Measurements from ENCODE around the gene BACH2.

DNA sequence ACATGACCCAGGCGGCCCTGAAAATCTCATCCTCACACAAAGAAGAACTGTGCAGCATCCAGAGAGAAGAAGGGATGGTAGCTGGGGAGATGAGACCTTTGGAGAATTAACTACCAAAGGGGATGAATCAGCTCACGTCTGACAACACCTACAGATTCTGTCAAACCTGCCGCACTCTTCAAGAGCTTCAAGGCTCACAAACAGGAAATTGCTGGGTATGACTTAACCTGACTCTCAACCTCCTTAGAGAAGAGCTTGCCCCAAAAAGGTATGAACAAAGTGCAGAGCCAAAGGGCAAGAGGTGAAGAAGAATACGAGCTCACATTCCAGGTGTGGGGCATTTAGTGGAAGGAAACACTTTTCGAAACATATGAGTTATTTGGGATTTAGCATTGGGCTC lies 139.8 kb downstream of the BACH2 start:
- no peak for TF ChIP-seq POLR2AphosphoS5 (IDR thresholded peaks at IDR 0.05)
- TF ChIP-seq, protein P1, sequence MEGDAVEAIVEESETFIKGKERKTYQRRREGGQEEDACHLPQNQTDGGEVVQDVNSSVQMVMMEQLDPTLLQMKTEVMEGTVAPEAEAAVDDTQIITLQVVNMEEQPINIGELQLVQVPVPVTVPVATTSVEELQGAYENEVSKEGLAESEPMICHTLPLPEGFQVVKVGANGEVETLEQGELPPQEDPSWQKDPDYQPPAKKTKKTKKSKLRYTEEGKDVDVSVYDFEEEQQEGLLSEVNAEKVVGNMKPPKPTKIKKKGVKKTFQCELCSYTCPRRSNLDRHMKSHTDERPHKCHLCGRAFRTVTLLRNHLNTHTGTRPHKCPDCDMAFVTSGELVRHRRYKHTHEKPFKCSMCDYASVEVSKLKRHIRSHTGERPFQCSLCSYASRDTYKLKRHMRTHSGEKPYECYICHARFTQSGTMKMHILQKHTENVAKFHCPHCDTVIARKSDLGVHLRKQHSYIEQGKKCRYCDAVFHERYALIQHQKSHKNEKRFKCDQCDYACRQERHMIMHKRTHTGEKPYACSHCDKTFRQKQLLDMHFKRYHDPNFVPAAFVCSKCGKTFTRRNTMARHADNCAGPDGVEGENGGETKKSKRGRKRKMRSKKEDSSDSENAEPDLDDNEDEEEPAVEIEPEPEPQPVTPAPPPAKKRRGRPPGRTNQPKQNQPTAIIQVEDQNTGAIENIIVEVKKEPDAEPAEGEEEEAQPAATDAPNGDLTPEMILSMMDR (IDR thresholded peaks at IDR 0.05) = no peak
